Smooth muscle cell (in vitro differentiated cells): ENCODE data around the gene SQSTM1. TPM values are rescaled to one million over a fixed set of nuclear protein-coding genes. Genes with fewer than 3 reads are reported as not detected.

Experiments
- DNase-seq: peaks from one replicate; lab custom pipeline; 2025; ENCODE audit not compliant: unreplicated experiment; lab: John Stamatoyannopoulos, UW
- H2AFZ ChIP-seq: fragments of 200-600 bp; sonication (generic); 2 replicates; pipeline ENCODE4 v1.6.0; 2016; ENCODE audit warnings: antibody characterized with exemption, low read depth, mild to moderate bottlenecking
- H3F3A ChIP-seq: fragments of 200-600 bp; sonication (generic); 2 replicates; pipeline ENCODE4 v1.6.0; 2017; ENCODE audit warnings: antibody characterized with exemption, low read depth
- H3K27ac ChIP-seq: fragments of 200-600 bp; sonication (generic); 2 replicates; pipeline ENCODE4 v1.5.1; 2016; ENCODE audit warnings: low read depth, mild to moderate bottlenecking
- H3K27me3 ChIP-seq: fragments of 200-600 bp; sonication (generic); 2 replicates; pipeline ENCODE4 v1.6.1; 2016; ENCODE audit warnings: low read depth, mild to moderate bottlenecking
- H3K36me3 ChIP-seq: fragments of 200-600 bp; sonication (generic); 2 replicates; pipeline ENCODE4 v1.5.1; 2016; ENCODE audit warnings: low read depth
- H3K4me1 ChIP-seq: fragments of 200-600 bp; sonication (generic); 2 replicates; pipeline ENCODE4 v1.5.1; 2016; ENCODE audit warnings: low read depth
- H3K4me2 ChIP-seq: fragments of 200-600 bp; sonication (generic); 2 replicates; pipeline ENCODE4 v1.6.0; 2016; ENCODE audit warnings: mild to moderate bottlenecking
- H3K4me3 ChIP-seq: fragments of 200-600 bp; sonication (generic); 2 replicates; pipeline ENCODE4 v1.5.1; 2016; ENCODE audit warnings: mild to moderate bottlenecking
- H3K79me2 ChIP-seq: fragments of 200-600 bp; sonication (generic); 2 replicates; pipeline ENCODE4 v1.6.0; 2016; ENCODE audit warnings: low read depth, mild to moderate bottlenecking
- H3K9ac ChIP-seq: fragments of 200-600 bp; sonication (generic); 2 replicates; pipeline ENCODE4 v1.6.0; 2016; ENCODE audit warnings: low read depth
- H3K9me3 ChIP-seq: fragments of 200-600 bp; sonication (generic); replicated peaks from 2 replicates; pipeline ENCODE4 v1.5.1; 2016; ENCODE audit warnings: low read depth
- H4K20me1 ChIP-seq: fragments of 200-600 bp; sonication (generic); 2 replicates; pipeline ENCODE4 v1.6.0; 2016; ENCODE audit warnings: low read depth
- WGBS: methylation state at CpG from one replicate; pipeline ENCODE4 v1.1.7; 2016; ENCODE audit warnings: low lambda C conversion rate; 5-methylcytosine and 5-hydroxymethylcytosine counted together
- polyA plus RNA-seq: library from polyadenylated mRNA; unstranded; fragments of >200 nt; fragmentation: Nextera tagmentation; extraction: Ambion mirVana; gene quantifications from 2 replicates; pipeline ENCODE4 v1.2.1, GENCODE V29; 2016
- total RNA-seq: library from RNA; depleted of rRNA; stranded (reverse); fragments of >200 nt; gene quantifications from 2 replicates; pipeline ENCODE4 v1.2.3, GENCODE V29; 2014
- TF ChIP-seq, protein P1 (sequence below): fragments of 200-600 bp; sonication (generic); IDR thresholded peaks from 2 replicates; pipeline ENCODE4 v1.5.1; 2017; ENCODE audit warnings: borderline replicate concordance, mild to moderate bottlenecking, antibody characterized with exemption; ENCODE audit not compliant: insufficient read depth, poor library complexity, severe bottlenecking

SQSTM1 gene
- total and polyA plus RNA-seq, 2 experiments from 2014 or later: 114 to 159 TPM

- TF ChIP-seq, protein P1, sequence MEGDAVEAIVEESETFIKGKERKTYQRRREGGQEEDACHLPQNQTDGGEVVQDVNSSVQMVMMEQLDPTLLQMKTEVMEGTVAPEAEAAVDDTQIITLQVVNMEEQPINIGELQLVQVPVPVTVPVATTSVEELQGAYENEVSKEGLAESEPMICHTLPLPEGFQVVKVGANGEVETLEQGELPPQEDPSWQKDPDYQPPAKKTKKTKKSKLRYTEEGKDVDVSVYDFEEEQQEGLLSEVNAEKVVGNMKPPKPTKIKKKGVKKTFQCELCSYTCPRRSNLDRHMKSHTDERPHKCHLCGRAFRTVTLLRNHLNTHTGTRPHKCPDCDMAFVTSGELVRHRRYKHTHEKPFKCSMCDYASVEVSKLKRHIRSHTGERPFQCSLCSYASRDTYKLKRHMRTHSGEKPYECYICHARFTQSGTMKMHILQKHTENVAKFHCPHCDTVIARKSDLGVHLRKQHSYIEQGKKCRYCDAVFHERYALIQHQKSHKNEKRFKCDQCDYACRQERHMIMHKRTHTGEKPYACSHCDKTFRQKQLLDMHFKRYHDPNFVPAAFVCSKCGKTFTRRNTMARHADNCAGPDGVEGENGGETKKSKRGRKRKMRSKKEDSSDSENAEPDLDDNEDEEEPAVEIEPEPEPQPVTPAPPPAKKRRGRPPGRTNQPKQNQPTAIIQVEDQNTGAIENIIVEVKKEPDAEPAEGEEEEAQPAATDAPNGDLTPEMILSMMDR: no peak
- H3K9ac ChIP-seq: no peak overlapping the region
- DNase-seq: no peak
- H3K9me3 ChIP-seq: no peaks in the 10 kb centered on the region
- H3K4me3 ChIP-seq: no peak overlapping the region
- H3F3A ChIP-seq: no peaks in the 10 kb centered on the region
- H3K4me2 ChIP-seq: no peak overlapping the region
- H3K27ac ChIP-seq: no peak overlapping the region
- no peak overlapping the region for H2AFZ ChIP-seq
- H3K27me3 ChIP-seq: no peaks in the 10 kb centered on the region
- H4K20me1 ChIP-seq: peaks cover 56% of the 10 kb centered on the region
- whole genome bisulfite sequencing: 97% methylated on average over 7 of the region's 7 CpGs
- peaks cover 18% of the 10 kb centered on the region for H3K79me2 ChIP-seq
- peaks cover 16% of the 10 kb centered on the region for H3K36me3 ChIP-seq
- no peaks in the 10 kb centered on the region for H3K4me1 ChIP-seq
These were observed 10.2 kb downstream of the SQSTM1 start for GRCh38 chr5:179830818-179831468.

- Histone ChIP-seq H3K4me1 (no peaks in the 10 kb centered on the region), H3K9me3 (no peaks in the 10 kb centered on the region), H3K4me2 (no peak overlapping the region), H3F3A (peaks cover 5% of the 10 kb centered on the region), H3K27me3 (no peaks in the 10 kb centered on the region), H3K27ac (no peak overlapping the region), H2AFZ (no peak overlapping the region), H3K79me2 (peaks cover 18% of the 10 kb centered on the region), H3K36me3 (peaks cover 11% of the 10 kb centered on the region), H4K20me1 (peaks cover 54% of the 10 kb centered on the region), H3K9ac (no peak overlapping the region), H3K4me3 (no peak overlapping the region)
- TF ChIP-seq, protein P1: no peak
- 99% methylated on average over 20 of the region's 20 CpGs for WGBS
- DNase-seq: no peak
These were observed 11.5 kb downstream of the SQSTM1 start for GRCh38 chr5:179832039-179832745.

GRCh38 chr5:179833056-179833708 is 12.5 kb downstream of the SQSTM1 start:
- Histone ChIP-seq H3K9me3 (no peaks in the 10 kb centered on the region), H3K27ac (no peak overlapping the region), H3K27me3 (no peaks in the 10 kb centered on the region), H3K4me2 (no peak overlapping the region), H3K79me2 (peaks cover 14% of the 10 kb centered on the region), H3K4me3 (no peak overlapping the region), H2AFZ (no peak overlapping the region), H3K4me1 (no peaks in the 10 kb centered on the region), H3K9ac (no peak overlapping the region), H3F3A (peaks cover 13% of the 10 kb centered on the region), H3K36me3 (peaks cover 11% of the 10 kb centered on the region), H4K20me1 (peaks cover 52% of the 10 kb centered on the region)
- TF ChIP-seq, protein P1: no peak
- DNase-seq: no peak
- 94% methylated on average over 23 of the region's 23 CpGs for WGBS
